Common myeloid progenitor, CD34-positive (primary cell): ENCODE results near the gene ZFPM1.

ENCODE experiments used
- CTCF ChIA-PET: fragments of 350-600 bp; sonication (Branson Sonifier 250); formaldehyde crosslinking; loops from one replicate; lab custom pipeline; 2021; ENCODE audit warnings: antibody characterized with exemption; lab: Charles Lee
- POLR2A ChIA-PET: fragments of 350-600 bp; sonication (Branson Sonifier 250); formaldehyde crosslinking; loops from one replicate; lab custom pipeline; 2021; ENCODE audit warnings: antibody characterized with exemption; lab: Charles Lee
- DNase-seq, 3 donors: peaks; one replicate each; pipeline versions ENCODE4 v3.0.0 to v3.0.0-alpha.2; 2013
- H3K27ac ChIP-seq, 2 experiments: 1 replicate in 1 of 2; 2 replicates in 1 of 2; pipeline ENCODE4 v1.7.0; 2013; ENCODE audit warnings: inconsistent platforms in 2 of 2, low read length in 2 of 2, mild to moderate bottlenecking in 2 of 2, low read depth in 1 of 2, moderate library complexity in 1 of 2; ENCODE audit not compliant: severe bottlenecking in 2 of 2, insufficient read depth in 1 of 2, poor library complexity in 1 of 2
- H3K27me3 ChIP-seq, 5 experiments: replicated peaks in 2 of 5; 1 replicate in 3 of 5; 2 replicates in 2 of 5; pipeline versions ENCODE4 v1.6.1 to v1.7.0; 2013; ENCODE audit warnings: low read length in 4 of 5, mild to moderate bottlenecking in 2 of 5, moderate library complexity in 2 of 5, inconsistent platforms in 1 of 5; ENCODE audit not compliant: insufficient read depth in 5 of 5, control insufficient read depth in 4 of 5
- H3K36me3 ChIP-seq, 4 experiments: 1 replicate in 2 of 4; 2 replicates in 2 of 4; pipeline versions ENCODE4 v1.6.1 to v1.7.0; 2013; ENCODE audit warnings: low read length in 3 of 4, control low read depth in 1 of 4, mild to moderate bottlenecking in 1 of 4; ENCODE audit not compliant: control insufficient read depth in 4 of 4, insufficient read depth in 4 of 4
- H3K4me1 ChIP-seq, 4 experiments: 1 replicate in 3 of 4; 2 replicates in 1 of 4; pipeline versions ENCODE4 v1.6.1 to v1.7.1; 2013; ENCODE audit warnings: low read length in 3 of 4, mild to moderate bottlenecking in 3 of 4, control low read depth in 1 of 4, inconsistent platforms in 1 of 4, moderate library complexity in 1 of 4; ENCODE audit not compliant: control insufficient read depth in 4 of 4, insufficient read depth in 4 of 4; ENCODE audit errors: control extremely low read depth in 1 of 4
- H3K4me3 ChIP-seq, 7 experiments: 1 replicate in 4 of 7; 2 replicates in 3 of 7; pipeline versions ENCODE4 v1.5.1 to v1.7.0; 2013; ENCODE audit warnings: mild to moderate bottlenecking in 7 of 7, low read length in 6 of 7, moderate library complexity in 6 of 7, inconsistent platforms in 2 of 7, low read depth in 2 of 7, control low read depth in 1 of 7; ENCODE audit not compliant: insufficient read depth in 4 of 7, control insufficient read depth in 1 of 7; ENCODE audit errors: extremely low read depth in 1 of 7
- H3K9me3 ChIP-seq, 5 experiments: 1 replicate in 4 of 5; 2 replicates in 1 of 5; pipeline versions ENCODE4 v1.6.1 to v1.7.1; 2013; ENCODE audit warnings: low read length in 4 of 5, mild to moderate bottlenecking in 2 of 5, inconsistent platforms in 1 of 5, low read depth in 1 of 5, moderate library complexity in 1 of 5; ENCODE audit not compliant: control insufficient read depth in 4 of 5, insufficient read depth in 2 of 5; ENCODE audit errors: control extremely low read depth in 1 of 5
- WGBS: methylation state at CpG from one replicate; pipeline ENCODE4 v1.1.5; 2013; ENCODE audit not compliant: insufficient coverage; 5-methylcytosine and 5-hydroxymethylcytosine counted together

ZFPM1 gene

GRCh38 chr16:88533381-88533917 is 80.4 kb downstream of the ZFPM1 start:
- POLR2A ChIA-PET: interaction anchor here (1.6 kb wide), 1 partner anchor 37 kb away, joined by 3 read pairs; the partner anchor contains the start of gene ZC3H18

DNA sequence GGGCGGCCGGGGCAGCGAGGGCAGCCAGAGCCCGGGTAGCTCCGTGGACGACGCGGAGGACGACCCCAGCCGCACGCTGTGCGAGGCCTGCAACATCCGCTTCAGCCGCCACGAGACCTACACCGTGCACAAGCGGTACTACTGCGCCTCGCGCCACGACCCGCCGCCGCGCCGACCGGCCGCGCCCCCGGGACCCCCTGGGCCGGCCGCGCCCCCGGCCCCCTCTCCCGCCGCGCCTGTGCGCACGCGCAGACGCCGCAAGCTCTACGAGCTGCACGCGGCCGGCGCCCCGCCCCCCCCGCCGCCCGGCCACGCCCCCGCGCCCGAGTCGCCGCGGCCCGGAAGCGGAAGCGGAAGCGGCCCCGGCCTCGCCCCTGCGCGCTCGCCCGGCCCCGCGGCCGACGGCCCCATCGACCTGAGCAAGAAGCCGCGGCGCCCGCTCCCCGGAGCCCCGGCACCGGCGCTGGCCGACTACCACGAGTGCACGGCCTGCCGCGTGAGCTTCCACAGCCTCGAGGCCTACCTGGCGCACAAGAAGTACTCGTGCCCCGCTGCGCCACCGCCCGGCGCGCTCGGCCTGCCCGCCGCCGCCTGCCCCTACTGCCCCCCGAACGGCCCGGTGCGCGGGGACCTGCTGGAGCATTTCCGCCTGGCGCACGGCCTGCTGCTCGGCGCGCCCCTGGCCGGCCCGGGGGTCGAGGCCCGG is 81.0 kb downstream of the ZFPM1 start:
- ChIA-PET POLR2A (interaction anchor here (0.6 kb wide), 1 partner anchor 10 kb away, joined by 3 read pairs; no protein-coding TSS in a partner anchor), CTCF (interaction anchor here (0.6 to 2.0 kb wide), 4 partner anchors 26 to 145 kb away, joined by 3 to 8 read pairs (median 3); no protein-coding TSS in a partner anchor)
- Histone ChIP-seq H3K36me3 (peaks cover 0 to 15% (median 5%) of the 10 kb centered on the region in 4 experiments), H3K9me3 (no peaks in the 10 kb centered on the region), H3K27me3 (peaks cover 0 to 8% (median 0%) of the 10 kb centered on the region in 5 experiments), H3K4me1 (peaks cover 0 to 10% (median 5%) of the 10 kb centered on the region in 4 experiments), H3K27ac (no peak overlapping the region), H3K4me3 (peak overlapping the region in 5 of 7 experiments; percentile 34 to 71 (median 57))
- 17% methylated on average over 94 of the region's 114 CpGs for WGBS
- peak; percentile 59 to 76 (median 75) for DNase-seq

More at GRCh38 chr16:88533381-88533917, 80.4 kb downstream of the ZFPM1 start:
- Histone ChIP-seq H3K4me1 (peaks cover 0 to 10% (median 5%) of the 10 kb centered on the region in 4 experiments), H3K36me3 (peaks cover 0 to 17% (median 9%) of the 10 kb centered on the region in 4 experiments), H3K4me3 (no peak overlapping the region), H3K27ac (no peak overlapping the region), H3K9me3 (no peaks in the 10 kb centered on the region), H3K27me3 (peaks cover 0 to 3% (median 0%) of the 10 kb centered on the region in 5 experiments)
- CTCF ChIA-PET: interaction anchor here (0.6 to 2.0 kb wide), 6 partner anchors 27 to 145 kb away, joined by 3 to 8 read pairs (median 3); no protein-coding TSS in a partner anchor
- no peak for DNase-seq
- WGBS: 95% methylated on average over 73 of the region's 79 CpGs

DNA sequence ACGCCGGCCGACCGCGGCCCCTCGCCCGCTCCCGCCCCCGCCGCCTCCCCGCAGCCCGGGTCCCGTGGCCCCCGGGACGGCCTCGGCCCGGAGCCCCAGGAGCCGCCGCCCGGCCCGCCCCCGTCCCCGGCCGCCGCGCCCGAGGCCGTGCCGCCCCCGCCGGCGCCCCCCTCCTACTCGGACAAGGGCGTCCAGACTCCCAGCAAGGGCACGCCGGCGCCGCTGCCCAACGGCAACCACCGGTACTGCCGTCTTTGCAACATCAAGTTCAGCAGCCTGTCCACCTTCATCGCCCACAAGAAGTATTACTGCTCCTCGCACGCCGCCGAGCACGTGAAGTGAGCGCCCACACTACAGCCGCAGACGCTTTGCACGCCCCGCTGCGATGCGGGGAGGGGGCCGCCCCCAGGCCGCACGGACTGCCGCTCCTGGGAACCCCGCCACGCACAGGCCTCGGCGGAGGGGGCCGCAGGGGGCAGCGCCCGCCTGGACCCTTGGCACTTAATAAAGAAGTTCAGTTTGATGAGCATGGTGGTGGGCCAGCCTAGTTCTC is 81.6 kb downstream of the ZFPM1 start:
- no peaks in the 10 kb centered on the region for H3K9me3 ChIP-seq
- DNase-seq: peak in 2 of 3 donors; percentile 52 to 58
- H3K4me3 ChIP-seq: peak overlapping the region in 4 of 7 experiments; percentile 25 to 71 (median 61)
- H3K36me3 ChIP-seq: peaks cover 0 to 11% (median 4%) of the 10 kb centered on the region in 4 experiments
- peaks cover 0 to 10% (median 5%) of the 10 kb centered on the region in 4 experiments for H3K4me1 ChIP-seq
- H3K27ac ChIP-seq: no peak overlapping the region
- POLR2A ChIA-PET: interaction anchor here (0.6 kb wide), 1 partner anchor 11 kb away, joined by 3 read pairs; no protein-coding TSS in a partner anchor
- CTCF ChIA-PET: interaction anchor here (1.0 to 2.0 kb wide), 2 partner anchors 26 to 73 kb away, joined by 3 to 8 read pairs; no protein-coding TSS in a partner anchor
- peaks cover 0 to 15% (median 0%) of the 10 kb centered on the region in 5 experiments for H3K27me3 ChIP-seq
- 56% methylated on average over 34 of the region's 65 CpGs for WGBS

DNA sequence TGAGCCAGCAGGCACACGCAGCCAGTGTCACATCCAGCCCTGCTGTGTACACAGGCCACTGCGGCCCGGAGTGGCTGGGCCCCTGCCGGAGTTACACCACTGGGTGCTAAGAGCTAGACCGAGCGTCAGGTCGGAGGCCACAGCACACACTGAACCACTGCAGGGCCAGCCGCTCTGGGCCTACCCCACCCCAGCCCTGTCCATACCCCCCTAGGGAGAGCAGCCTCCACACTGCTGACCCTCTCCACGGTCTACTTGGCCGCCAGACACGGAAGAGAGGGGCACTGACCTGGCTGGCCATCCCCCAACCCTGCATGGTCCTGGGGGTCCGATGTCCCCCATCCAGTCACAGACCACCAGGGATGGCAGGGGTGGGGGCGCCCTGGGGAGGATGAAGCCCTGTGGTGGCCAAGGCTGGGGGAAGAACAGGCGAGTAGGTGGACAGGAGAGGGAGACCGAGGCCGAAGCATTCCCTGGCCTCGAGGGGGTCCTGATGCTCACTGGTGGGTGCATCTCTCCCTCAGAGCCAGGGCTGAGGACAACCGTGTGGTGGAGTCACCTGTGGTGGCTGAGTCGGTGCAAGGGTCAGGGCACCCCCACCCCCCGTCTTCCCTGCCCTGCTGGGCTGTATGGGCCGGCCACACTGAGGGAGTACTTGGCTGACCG is 82.2 kb downstream of the ZFPM1 start:
- Histone ChIP-seq H3K36me3 (peaks cover 0 to 6% (median 3%) of the 10 kb centered on the region in 4 experiments), H3K9me3 (no peaks in the 10 kb centered on the region), H3K27ac (no peak overlapping the region), H3K4me1 (peaks cover 0 to 10% (median 5%) of the 10 kb centered on the region in 4 experiments), H3K27me3 (peaks cover 0 to 21% (median 4%) of the 10 kb centered on the region in 5 experiments), H3K4me3 (peak overlapping the region in 4 of 7 experiments; percentile 25 to 70 (median 44))
- ChIA-PET CTCF (interaction anchor here (1.3 to 1.4 kb wide), 3 partner anchors 31 to 98 kb away, joined by 3 read pairs; partner anchors contain the start of gene ZC3H18), POLR2A (no interaction called here)
- no peak for DNase-seq
- WGBS: 97% methylated on average over 20 of the region's 22 CpGs

DNA sequence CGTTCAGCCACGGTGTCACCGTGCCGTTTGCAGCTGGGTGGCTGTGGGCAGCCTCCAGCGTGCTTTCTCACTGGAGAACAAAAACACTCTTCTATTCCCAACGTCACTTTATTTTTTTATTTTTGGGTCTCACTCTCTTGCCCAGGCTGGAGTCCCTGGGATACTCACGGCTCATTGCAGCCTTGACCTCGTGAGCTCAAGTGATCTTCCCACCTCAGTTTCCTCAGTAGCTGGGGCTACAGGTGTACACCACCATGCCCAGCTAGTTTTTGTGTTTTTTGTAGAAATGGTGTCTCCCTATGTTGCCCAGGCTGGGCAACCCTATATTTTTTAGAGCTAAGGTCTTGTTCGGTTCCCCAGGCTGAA is 82.8 kb downstream of the ZFPM1 start:
- H3K27ac ChIP-seq: no peak overlapping the region
- ChIA-PET CTCF (interaction anchor here (1.3 to 1.4 kb wide), 3 partner anchors 30 to 98 kb away, joined by 3 read pairs; partner anchors contain the start of gene ZC3H18), POLR2A (no interaction called here)
- no peak for DNase-seq
- peaks cover 0 to 26% (median 4%) of the 10 kb centered on the region in 5 experiments for H3K27me3 ChIP-seq
- no peaks in the 10 kb centered on the region for H3K9me3 ChIP-seq
- peaks cover 0 to 10% (median 5%) of the 10 kb centered on the region in 4 experiments for H3K4me1 ChIP-seq
- no peak overlapping the region for H3K4me3 ChIP-seq
- 95% methylated on average over 9 of the region's 9 CpGs for WGBS
- H3K36me3 ChIP-seq: peaks cover 0 to 6% (median 2%) of the 10 kb centered on the region in 4 experiments

DNA sequence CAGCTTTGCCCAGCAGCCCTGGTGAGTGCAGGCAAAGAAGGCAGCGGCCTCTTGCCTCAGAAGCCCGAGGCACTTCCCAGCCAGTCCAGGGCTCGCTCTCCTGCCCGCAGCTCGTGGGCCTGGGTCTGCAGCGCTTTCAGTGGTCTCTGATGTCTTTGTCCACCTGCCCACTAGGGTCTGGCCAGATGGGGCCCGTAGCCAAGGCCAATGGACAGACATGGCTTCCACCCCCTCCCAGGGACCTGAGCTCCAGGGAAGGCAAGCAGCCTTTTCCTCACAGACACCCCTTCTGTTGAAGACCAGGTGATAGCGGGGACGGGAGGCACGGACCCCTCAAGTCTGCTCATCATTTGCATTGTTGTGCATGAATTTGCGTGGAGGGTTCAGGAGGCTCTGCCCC is 83.4 kb downstream of the ZFPM1 start:
- H3K9me3 ChIP-seq: no peaks in the 10 kb centered on the region
- peaks cover 0 to 4% (median 1%) of the 10 kb centered on the region in 4 experiments for H3K36me3 ChIP-seq
- no peak for DNase-seq
- H3K4me3 ChIP-seq: no peak overlapping the region
- 96% methylated on average over 11 of the region's 11 CpGs for WGBS
- ChIA-PET POLR2A (no interaction called here), CTCF (interaction anchor here (1.3 to 1.4 kb wide), 3 partner anchors 30 to 99 kb away, joined by 3 read pairs; partner anchors contain the start of gene ZC3H18)
- no peak overlapping the region for H3K27ac ChIP-seq
- H3K4me1 ChIP-seq: peaks cover 0 to 10% (median 5%) of the 10 kb centered on the region in 4 experiments
- H3K27me3 ChIP-seq: peaks cover 0 to 33% (median 4%) of the 10 kb centered on the region in 5 experiments
